WTC11 (cell line): ENCODE results near the gene PIK3C2G. TPM values are rescaled to one million over a fixed set of nuclear protein-coding genes. Genes with fewer than 3 reads are reported as not detected.

ENCODE experiments used
- ATAC-seq: fragments of 200-7000 bp; cut with Tn5 transposase; 2 replicates; pipeline ENCODE4 v1.10.0; 2021; ENCODE audit warnings: mild to moderate bottlenecking, moderate library complexity
- CTCF ChIA-PET: fragments of 300-600 bp; sonication (Branson Sonifier 250); formaldehyde crosslinking; loops from one replicate; lab custom pipeline; 2021; ENCODE audit warnings: antibody characterized with exemption; lab: Charles Lee
- POLR2A ChIA-PET: fragments of 350-600 bp; sonication (Branson Sonifier 250); formaldehyde crosslinking; loops from one replicate; lab custom pipeline; 2021; ENCODE audit warnings: antibody characterized with exemption; lab: Charles Lee
- DNase-seq: peaks from one replicate; pipeline ENCODE4 v3.0.0; 2021; ENCODE audit warnings: low spot score
- H3K27ac Mint-ChIP-seq: 2 replicates; pipeline ENCODE4 v1.8.0; 2021; ENCODE audit warnings: mixed read lengths
- H3K27me3 Mint-ChIP-seq: 2 replicates; pipeline ENCODE4 v1.8.0; 2021; ENCODE audit warnings: low read depth, mild to moderate bottlenecking, moderate library complexity, mixed read lengths
- H3K36me3 Mint-ChIP-seq: 2 replicates; pipeline ENCODE4 v1.8.0; 2021; ENCODE audit warnings: mixed read lengths
- H3K4me1 Mint-ChIP-seq: 2 replicates; pipeline ENCODE4 v1.8.0; 2022; ENCODE audit warnings: mixed read lengths
- H3K4me3 Mint-ChIP-seq: 2 replicates; pipeline ENCODE4 v1.8.0; 2021; ENCODE audit warnings: mild to moderate bottlenecking, moderate library complexity, mixed read lengths
- H3K9me3 Mint-ChIP-seq: 2 replicates; pipeline ENCODE4 v1.8.0; 2021; ENCODE audit warnings: mixed read lengths
- ELF4 ChIP-seq: sonication (generic); formaldehyde crosslinking; IDR thresholded peaks from 2 replicates; pipeline ENCODE4 v1.8.1; 2022; ENCODE audit warnings: low read depth, mild to moderate bottlenecking, moderate library complexity, missing genetic modification reagents
- EMX1 ChIP-seq: fragments of 250-450 bp; sonication (Bioruptor Pico); IDR thresholded peaks from 2 replicates; pipeline ENCODE4 v1.8.0; 2021; ENCODE audit warnings: mild to moderate bottlenecking
- ESRRA ChIP-seq: sonication (generic); formaldehyde crosslinking; IDR thresholded peaks from 2 replicates; pipeline ENCODE4 v1.8.1; 2022; ENCODE audit warnings: mild to moderate bottlenecking, missing genetic modification reagents, borderline replicate concordance
- KAT7 ChIP-seq: sonication (generic); formaldehyde crosslinking; IDR thresholded peaks from 2 replicates; pipeline ENCODE4 v1.8.1; 2023; ENCODE audit warnings: missing genetic modification reagents, mild to moderate bottlenecking, borderline replicate concordance
- MXD4 ChIP-seq: fragments of 250-450 bp; sonication (Bioruptor Pico); IDR thresholded peaks from 2 replicates; pipeline ENCODE4 v1.8.0; 2021; ENCODE audit warnings: mild to moderate bottlenecking, moderate library complexity, borderline replicate concordance
- NFE2L1 ChIP-seq: sonication (generic); formaldehyde crosslinking; IDR thresholded peaks from 2 replicates; pipeline ENCODE4 v1.8.1; 2023; ENCODE audit warnings: missing genetic modification reagents
- TEAD1 ChIP-seq: sonication (generic); formaldehyde crosslinking; IDR thresholded peaks from 2 replicates; pipeline ENCODE4 v1.8.0; 2022; ENCODE audit warnings: mild to moderate bottlenecking, missing genetic modification reagents
- ZNF121 ChIP-seq: sonication (generic); formaldehyde crosslinking; IDR thresholded peaks from 2 replicates; pipeline ENCODE4 v1.8.0; 2023; ENCODE audit warnings: missing genetic modification reagents
- ZNF138 ChIP-seq: sonication (generic); formaldehyde crosslinking; conservative IDR thresholded peaks from 2 replicates; pipeline ENCODE4 v1.8.1; 2022; ENCODE audit warnings: mild to moderate bottlenecking, moderate library complexity, missing genetic modification reagents
- ZNF396 ChIP-seq: fragments of 250-450 bp; sonication (Bioruptor Pico); IDR thresholded peaks from 2 replicates; pipeline ENCODE4 v1.8.0; 2021; ENCODE audit warnings: mild to moderate bottlenecking, moderate library complexity, borderline replicate concordance
- ZNF423 ChIP-seq: fragments of 250-450 bp; sonication (Bioruptor Pico); IDR thresholded peaks from 2 replicates; pipeline ENCODE4 v2.1.2; 2022; ENCODE audit warnings: mild to moderate bottlenecking, moderate library complexity
- total RNA-seq: library from RNA; stranded (reverse); gene quantifications from 3 replicates; pipeline ENCODE4 v1.2.3, GENCODE V29; 2021
- TF ChIP-seq, protein P1 (sequence below): sonication (generic); formaldehyde crosslinking; conservative IDR thresholded peaks from 2 replicates; pipeline ENCODE4 v1.8.1; 2023; ENCODE audit warnings: mild to moderate bottlenecking, low read depth, missing genetic modification reagents, moderate library complexity
- TF ChIP-seq, protein P2 (sequence below): sonication (generic); formaldehyde crosslinking; IDR thresholded peaks from 2 replicates; pipeline ENCODE4 v1.8.0; 2023; ENCODE audit warnings: mild to moderate bottlenecking, missing genetic modification reagents
- TF ChIP-seq, protein P3 (sequence below): fragments of 200-600 bp; IDR thresholded peaks from 2 replicates; pipeline ENCODE4 v1.8.0; 2022; ENCODE audit warnings: antibody characterized with exemption
- TF ChIP-seq, protein P4 (sequence below): sonication (generic); formaldehyde crosslinking; IDR thresholded peaks from 2 replicates; pipeline ENCODE4 v1.8.1; 2022; ENCODE audit warnings: low read depth, mild to moderate bottlenecking, moderate library complexity, missing genetic modification reagents, borderline replicate concordance
- TF ChIP-seq, protein P5 (sequence below): sonication (generic); formaldehyde crosslinking; IDR thresholded peaks from 2 replicates; pipeline ENCODE4 v1.8.1; 2023; ENCODE audit warnings: mild to moderate bottlenecking, missing genetic modification reagents
- TF ChIP-seq, protein P6 (sequence below): sonication (generic); formaldehyde crosslinking; IDR thresholded peaks from 2 replicates; pipeline ENCODE4 v1.8.0; 2022; ENCODE audit warnings: mild to moderate bottlenecking, missing genetic modification reagents
- TF ChIP-seq, protein P7 (sequence below): sonication (generic); formaldehyde crosslinking; IDR thresholded peaks from 2 replicates; pipeline ENCODE4 v1.8.1; 2023; ENCODE audit warnings: mild to moderate bottlenecking, missing genetic modification reagents
- TF ChIP-seq, protein P8 (sequence below): sonication (generic); formaldehyde crosslinking; IDR thresholded peaks from 2 replicates; pipeline ENCODE4 v1.8.0; 2023; ENCODE audit warnings: missing genetic modification reagents

PIK3C2G gene
- total RNA-seq, 1 experiment from 2014 or later, result not detected

DNA sequence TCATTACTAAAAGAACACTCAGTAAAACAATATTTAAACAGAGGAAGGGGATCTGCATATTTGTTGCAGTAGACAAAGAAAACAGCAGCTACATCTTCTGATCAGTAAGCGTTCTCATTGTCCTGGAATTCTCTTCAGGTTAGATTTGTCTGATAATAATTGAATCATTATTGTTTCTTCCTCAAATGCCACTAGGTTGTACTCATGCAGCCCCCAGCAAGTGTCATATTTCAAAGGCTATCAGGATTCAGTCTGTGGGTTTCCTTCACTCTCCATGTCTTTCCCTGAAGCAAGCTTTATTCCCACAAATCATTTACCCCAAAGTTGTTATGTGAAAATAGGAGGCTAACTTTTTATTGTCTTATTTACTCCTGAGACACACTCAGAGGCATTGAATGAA is 14.7 kb downstream of the PIK3C2G start (continued):
- TF ChIP-seq, protein P1, sequence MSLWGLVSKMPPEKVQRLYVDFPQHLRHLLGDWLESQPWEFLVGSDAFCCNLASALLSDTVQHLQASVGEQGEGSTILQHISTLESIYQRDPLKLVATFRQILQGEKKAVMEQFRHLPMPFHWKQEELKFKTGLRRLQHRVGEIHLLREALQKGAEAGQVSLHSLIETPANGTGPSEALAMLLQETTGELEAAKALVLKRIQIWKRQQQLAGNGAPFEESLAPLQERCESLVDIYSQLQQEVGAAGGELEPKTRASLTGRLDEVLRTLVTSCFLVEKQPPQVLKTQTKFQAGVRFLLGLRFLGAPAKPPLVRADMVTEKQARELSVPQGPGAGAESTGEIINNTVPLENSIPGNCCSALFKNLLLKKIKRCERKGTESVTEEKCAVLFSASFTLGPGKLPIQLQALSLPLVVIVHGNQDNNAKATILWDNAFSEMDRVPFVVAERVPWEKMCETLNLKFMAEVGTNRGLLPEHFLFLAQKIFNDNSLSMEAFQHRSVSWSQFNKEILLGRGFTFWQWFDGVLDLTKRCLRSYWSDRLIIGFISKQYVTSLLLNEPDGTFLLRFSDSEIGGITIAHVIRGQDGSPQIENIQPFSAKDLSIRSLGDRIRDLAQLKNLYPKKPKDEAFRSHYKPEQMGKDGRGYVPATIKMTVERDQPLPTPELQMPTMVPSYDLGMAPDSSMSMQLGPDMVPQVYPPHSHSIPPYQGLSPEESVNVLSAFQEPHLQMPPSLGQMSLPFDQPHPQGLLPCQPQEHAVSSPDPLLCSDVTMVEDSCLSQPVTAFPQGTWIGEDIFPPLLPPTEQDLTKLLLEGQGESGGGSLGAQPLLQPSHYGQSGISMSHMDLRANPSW (CRISPR knock-in tag), result no peak
- TF ChIP-seq, protein P2, sequence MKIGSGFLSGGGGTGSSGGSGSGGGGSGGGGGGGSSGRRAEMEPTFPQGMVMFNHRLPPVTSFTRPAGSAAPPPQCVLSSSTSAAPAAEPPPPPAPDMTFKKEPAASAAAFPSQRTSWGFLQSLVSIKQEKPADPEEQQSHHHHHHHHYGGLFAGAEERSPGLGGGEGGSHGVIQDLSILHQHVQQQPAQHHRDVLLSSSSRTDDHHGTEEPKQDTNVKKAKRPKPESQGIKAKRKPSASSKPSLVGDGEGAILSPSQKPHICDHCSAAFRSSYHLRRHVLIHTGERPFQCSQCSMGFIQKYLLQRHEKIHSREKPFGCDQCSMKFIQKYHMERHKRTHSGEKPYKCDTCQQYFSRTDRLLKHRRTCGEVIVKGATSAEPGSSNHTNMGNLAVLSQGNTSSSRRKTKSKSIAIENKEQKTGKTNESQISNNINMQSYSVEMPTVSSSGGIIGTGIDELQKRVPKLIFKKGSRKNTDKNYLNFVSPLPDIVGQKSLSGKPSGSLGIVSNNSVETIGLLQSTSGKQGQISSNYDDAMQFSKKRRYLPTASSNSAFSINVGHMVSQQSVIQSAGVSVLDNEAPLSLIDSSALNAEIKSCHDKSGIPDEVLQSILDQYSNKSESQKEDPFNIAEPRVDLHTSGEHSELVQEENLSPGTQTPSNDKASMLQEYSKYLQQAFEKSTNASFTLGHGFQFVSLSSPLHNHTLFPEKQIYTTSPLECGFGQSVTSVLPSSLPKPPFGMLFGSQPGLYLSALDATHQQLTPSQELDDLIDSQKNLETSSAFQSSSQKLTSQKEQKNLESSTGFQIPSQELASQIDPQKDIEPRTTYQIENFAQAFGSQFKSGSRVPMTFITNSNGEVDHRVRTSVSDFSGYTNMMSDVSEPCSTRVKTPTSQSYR, result no peak
- TF ChIP-seq, protein P3, sequence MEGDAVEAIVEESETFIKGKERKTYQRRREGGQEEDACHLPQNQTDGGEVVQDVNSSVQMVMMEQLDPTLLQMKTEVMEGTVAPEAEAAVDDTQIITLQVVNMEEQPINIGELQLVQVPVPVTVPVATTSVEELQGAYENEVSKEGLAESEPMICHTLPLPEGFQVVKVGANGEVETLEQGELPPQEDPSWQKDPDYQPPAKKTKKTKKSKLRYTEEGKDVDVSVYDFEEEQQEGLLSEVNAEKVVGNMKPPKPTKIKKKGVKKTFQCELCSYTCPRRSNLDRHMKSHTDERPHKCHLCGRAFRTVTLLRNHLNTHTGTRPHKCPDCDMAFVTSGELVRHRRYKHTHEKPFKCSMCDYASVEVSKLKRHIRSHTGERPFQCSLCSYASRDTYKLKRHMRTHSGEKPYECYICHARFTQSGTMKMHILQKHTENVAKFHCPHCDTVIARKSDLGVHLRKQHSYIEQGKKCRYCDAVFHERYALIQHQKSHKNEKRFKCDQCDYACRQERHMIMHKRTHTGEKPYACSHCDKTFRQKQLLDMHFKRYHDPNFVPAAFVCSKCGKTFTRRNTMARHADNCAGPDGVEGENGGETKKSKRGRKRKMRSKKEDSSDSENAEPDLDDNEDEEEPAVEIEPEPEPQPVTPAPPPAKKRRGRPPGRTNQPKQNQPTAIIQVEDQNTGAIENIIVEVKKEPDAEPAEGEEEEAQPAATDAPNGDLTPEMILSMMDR, result no peak
- TF ChIP-seq ZNF138 (CRISPR knock-in tag), result no peak
- no peak for TF ChIP-seq TEAD1 (CRISPR knock-in tag)
- TF ChIP-seq ZNF121 (CRISPR knock-in tag), result no peak
- TF ChIP-seq EMX1 (CRISPR knock-in tag), result no peak
- TF ChIP-seq, protein P4, sequence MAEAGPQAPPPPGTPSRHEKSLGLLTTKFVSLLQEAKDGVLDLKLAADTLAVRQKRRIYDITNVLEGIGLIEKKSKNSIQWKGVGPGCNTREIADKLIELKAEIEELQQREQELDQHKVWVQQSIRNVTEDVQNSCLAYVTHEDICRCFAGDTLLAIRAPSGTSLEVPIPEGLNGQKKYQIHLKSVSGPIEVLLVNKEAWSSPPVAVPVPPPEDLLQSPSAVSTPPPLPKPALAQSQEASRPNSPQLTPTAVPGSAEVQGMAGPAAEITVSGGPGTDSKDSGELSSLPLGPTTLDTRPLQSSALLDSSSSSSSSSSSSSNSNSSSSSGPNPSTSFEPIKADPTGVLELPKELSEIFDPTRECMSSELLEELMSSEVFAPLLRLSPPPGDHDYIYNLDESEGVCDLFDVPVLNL (CRISPR knock-in tag), result no peak
- no peak for TF ChIP-seq ELF4
- TF ChIP-seq NFE2L1, result no peak
- TF ChIP-seq MXD4 (CRISPR knock-in tag), result no peak
- TF ChIP-seq, protein P5, sequence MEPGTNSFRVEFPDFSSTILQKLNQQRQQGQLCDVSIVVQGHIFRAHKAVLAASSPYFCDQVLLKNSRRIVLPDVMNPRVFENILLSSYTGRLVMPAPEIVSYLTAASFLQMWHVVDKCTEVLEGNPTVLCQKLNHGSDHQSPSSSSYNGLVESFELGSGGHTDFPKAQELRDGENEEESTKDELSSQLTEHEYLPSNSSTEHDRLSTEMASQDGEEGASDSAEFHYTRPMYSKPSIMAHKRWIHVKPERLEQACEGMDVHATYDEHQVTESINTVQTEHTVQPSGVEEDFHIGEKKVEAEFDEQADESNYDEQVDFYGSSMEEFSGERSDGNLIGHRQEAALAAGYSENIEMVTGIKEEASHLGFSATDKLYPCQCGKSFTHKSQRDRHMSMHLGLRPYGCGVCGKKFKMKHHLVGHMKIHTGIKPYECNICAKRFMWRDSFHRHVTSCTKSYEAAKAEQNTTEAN (CRISPR knock-in tag), result no peak
- TF ChIP-seq, protein P6, sequence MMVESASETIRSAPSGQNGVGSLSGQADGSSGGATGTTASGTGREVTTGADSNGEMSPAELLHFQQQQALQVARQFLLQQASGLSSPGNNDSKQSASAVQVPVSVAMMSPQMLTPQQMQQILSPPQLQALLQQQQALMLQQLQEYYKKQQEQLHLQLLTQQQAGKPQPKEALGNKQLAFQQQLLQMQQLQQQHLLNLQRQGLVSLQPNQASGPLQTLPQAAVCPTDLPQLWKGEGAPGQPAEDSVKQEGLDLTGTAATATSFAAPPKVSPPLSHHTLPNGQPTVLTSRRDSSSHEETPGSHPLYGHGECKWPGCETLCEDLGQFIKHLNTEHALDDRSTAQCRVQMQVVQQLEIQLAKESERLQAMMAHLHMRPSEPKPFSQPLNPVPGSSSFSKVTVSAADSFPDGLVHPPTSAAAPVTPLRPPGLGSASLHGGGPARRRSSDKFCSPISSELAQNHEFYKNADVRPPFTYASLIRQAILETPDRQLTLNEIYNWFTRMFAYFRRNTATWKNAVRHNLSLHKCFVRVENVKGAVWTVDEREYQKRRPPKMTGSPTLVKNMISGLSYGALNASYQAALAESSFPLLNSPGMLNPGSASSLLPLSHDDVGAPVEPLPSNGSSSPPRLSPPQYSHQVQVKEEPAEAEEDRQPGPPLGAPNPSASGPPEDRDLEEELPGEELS (CRISPR knock-in tag), result no peak
- TF ChIP-seq ZNF396 (CRISPR knock-in tag), result no peak

DNA sequence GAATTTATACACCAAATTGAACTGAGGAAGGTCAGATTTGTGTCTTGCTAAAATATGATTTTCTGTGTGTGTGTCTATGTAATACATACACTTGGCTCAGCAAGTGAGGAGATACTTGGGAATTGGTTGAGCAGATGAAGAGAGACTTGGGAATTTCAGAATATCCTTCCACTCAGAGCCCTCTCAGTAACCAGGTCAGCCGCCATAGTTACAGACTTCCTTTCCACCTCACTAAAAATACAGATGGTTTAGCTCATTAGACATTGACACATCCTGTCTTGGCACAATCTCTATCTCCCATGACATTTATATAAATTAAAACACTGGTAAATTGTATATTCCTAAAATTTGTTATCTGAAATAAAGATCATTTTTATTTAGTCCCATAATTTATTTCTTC is 15.9 kb downstream of the PIK3C2G start:
- Mint-ChIP-seq H3K4me1 (peaks cover 6% of the 10 kb centered on the region), H3K27me3 (no peaks in the 10 kb centered on the region), H3K9me3 (peaks cover 4% of the 10 kb centered on the region), H3K27ac (no peak overlapping the region), H3K36me3 (no peaks in the 10 kb centered on the region; the same call in 1 of the 2 replicates), H3K4me3 (no peak overlapping the region)
- DNase-seq (no peak), ATAC-seq (no peak)
- ChIA-PET POLR2A (no interaction called here), CTCF (no interaction called here)
- TF ChIP-seq TEAD1 (CRISPR knock-in tag) (no peak), ESRRA (CRISPR knock-in tag) (no peak), KAT7 (CRISPR knock-in tag) (no peak), ZNF423 (CRISPR knock-in tag) (no peak)
- TF ChIP-seq, protein P7, sequence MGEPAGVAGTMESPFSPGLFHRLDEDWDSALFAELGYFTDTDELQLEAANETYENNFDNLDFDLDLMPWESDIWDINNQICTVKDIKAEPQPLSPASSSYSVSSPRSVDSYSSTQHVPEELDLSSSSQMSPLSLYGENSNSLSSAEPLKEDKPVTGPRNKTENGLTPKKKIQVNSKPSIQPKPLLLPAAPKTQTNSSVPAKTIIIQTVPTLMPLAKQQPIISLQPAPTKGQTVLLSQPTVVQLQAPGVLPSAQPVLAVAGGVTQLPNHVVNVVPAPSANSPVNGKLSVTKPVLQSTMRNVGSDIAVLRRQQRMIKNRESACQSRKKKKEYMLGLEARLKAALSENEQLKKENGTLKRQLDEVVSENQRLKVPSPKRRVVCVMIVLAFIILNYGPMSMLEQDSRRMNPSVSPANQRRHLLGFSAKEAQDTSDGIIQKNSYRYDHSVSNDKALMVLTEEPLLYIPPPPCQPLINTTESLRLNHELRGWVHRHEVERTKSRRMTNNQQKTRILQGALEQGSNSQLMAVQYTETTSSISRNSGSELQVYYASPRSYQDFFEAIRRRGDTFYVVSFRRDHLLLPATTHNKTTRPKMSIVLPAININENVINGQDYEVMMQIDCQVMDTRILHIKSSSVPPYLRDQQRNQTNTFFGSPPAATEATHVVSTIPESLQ (CRISPR knock-in tag), result no peak
- TF ChIP-seq, protein P2, result no peak
- TF ChIP-seq, protein P8, sequence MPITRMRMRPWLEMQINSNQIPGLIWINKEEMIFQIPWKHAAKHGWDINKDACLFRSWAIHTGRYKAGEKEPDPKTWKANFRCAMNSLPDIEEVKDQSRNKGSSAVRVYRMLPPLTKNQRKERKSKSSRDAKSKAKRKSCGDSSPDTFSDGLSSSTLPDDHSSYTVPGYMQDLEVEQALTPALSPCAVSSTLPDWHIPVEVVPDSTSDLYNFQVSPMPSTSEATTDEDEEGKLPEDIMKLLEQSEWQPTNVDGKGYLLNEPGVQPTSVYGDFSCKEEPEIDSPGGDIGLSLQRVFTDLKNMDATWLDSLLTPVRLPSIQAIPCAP (CRISPR knock-in tag), result no peak
